Breast epithelium (tissue), 4 donors: ENCODE data around the gene OLR1. TPM values are rescaled to one million over a fixed set of nuclear protein-coding genes. Genes with fewer than 3 reads are reported as not detected.

ENCODE experiments used
- DNase-seq, 2 donors: peaks; one replicate each; pipeline ENCODE4 v3.0.0-alpha.2; 2019; ENCODE audit warnings: low spot score in 2 of 2
- H3K27ac ChIP-seq, 2 donors: fragments of 200-600 bp; sonication (generic) in 1 of 2; one replicate each; pipeline ENCODE4 v1.5.1; 2016 to 2019; ENCODE audit warnings: mild to moderate bottlenecking in 1 of 2
- H3K27me3 ChIP-seq, 2 donors: fragments of 200-600 bp; sonication (generic) in 1 of 2; one replicate each; pipeline versions ENCODE4 v1.5.1 to v1.6.0; 2017 to 2019; ENCODE audit warnings: control low read depth in 1 of 2, mild to moderate bottlenecking in 1 of 2
- H3K36me3 ChIP-seq: fragments of 200-600 bp; one replicate; pipeline ENCODE4 v1.5.1; 2019
- H3K4me1 ChIP-seq, 2 donors: fragments of 200-600 bp; sonication (generic); one replicate each; pipeline ENCODE4 v1.5.1; 2016 to 2019; ENCODE audit warnings: control low read depth in 1 of 2
- H3K4me3 ChIP-seq, 3 donors: fragments of 200-600 bp; sonication (generic); 1 replicate in 2 of 3; 2 replicates in 1 of 3; pipeline ENCODE4 v1.5.1; 2016 to 2019; ENCODE audit warnings: mild to moderate bottlenecking in 3 of 3, moderate library complexity in 2 of 3
- H3K9me3 ChIP-seq, 2 donors: fragments of 200-600 bp; sonication (generic) in 1 of 2; one replicate each; pipeline ENCODE4 v1.5.1; 2016 to 2019; ENCODE audit warnings: control low read depth in 1 of 2
- POLR2A ChIP-seq: fragments of 450-650 bp; IDR thresholded peaks from one replicate; pipeline ENCODE4 v1.6.1; 2016; ENCODE audit warnings: antibody characterized with exemption, mild to moderate bottlenecking, moderate library complexity
- POLR2AphosphoS5 ChIP-seq, 3 donors: sonication (generic); formaldehyde crosslinking; IDR thresholded peaks; one replicate each; pipeline ENCODE4 v1.6.1; 2017; ENCODE audit warnings: antibody characterized with exemption in 3 of 3
- intact Hi-C: fragments of 100-400 bp; cut with DNase I; formaldehyde crosslinking; loops from one replicate; pipeline ENCODE4 v1.15.1; 2023; ENCODE audit warnings: low total_unique reads
- total RNA-seq, 3 donors: library from RNA; depleted of rRNA; stranded (reverse); fragments of >200 nt; gene quantifications; one replicate each; pipeline ENCODE4 v1.1.0, GENCODE V29; 2016
- TF ChIP-seq, protein P1 (sequence below), 3 donors: fragments of 450-650 bp; IDR thresholded peaks; one replicate each; pipeline ENCODE4 v1.5.1; 2016 to 2017; ENCODE audit warnings: antibody characterized with exemption in 3 of 3, mild to moderate bottlenecking in 3 of 3, moderate library complexity in 3 of 3

OLR1 gene
- total RNA-seq, 3 donors from 2014 or later = 3.3 to 17.1 TPM; not detected in 1

GRCh38 chr12:10131111-10131690 lies 40.7 kb downstream of the OLR1 start:
- no peak for DNase-seq
- no peak for TF ChIP-seq POLR2AphosphoS5 (IDR thresholded peaks at IDR 0.05)
- TF ChIP-seq POLR2A = no peak
- TF ChIP-seq, protein P1, sequence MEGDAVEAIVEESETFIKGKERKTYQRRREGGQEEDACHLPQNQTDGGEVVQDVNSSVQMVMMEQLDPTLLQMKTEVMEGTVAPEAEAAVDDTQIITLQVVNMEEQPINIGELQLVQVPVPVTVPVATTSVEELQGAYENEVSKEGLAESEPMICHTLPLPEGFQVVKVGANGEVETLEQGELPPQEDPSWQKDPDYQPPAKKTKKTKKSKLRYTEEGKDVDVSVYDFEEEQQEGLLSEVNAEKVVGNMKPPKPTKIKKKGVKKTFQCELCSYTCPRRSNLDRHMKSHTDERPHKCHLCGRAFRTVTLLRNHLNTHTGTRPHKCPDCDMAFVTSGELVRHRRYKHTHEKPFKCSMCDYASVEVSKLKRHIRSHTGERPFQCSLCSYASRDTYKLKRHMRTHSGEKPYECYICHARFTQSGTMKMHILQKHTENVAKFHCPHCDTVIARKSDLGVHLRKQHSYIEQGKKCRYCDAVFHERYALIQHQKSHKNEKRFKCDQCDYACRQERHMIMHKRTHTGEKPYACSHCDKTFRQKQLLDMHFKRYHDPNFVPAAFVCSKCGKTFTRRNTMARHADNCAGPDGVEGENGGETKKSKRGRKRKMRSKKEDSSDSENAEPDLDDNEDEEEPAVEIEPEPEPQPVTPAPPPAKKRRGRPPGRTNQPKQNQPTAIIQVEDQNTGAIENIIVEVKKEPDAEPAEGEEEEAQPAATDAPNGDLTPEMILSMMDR (IDR thresholded peaks at IDR 0.05) = no peak

GRCh38 chr12:10130042-10130441 lies 41.9 kb downstream of the OLR1 start, which contains the start of gene CLEC7A:
TSS of gene CLEC7A (minus strand) at chr12:10130199. CDS start at chr12:10130082, 117 bp downstream.
- intact Hi-C loops = loop anchor here (10.0 kb wide), 1 partner anchor 95 kb away; the partner anchor contains the start of gene CLEC9A
- no peaks in the 10 kb centered on the region for H3K4me1 ChIP-seq
- H3K27me3 ChIP-seq = no peaks in the 10 kb centered on the region
- no peak for DNase-seq
- peak within 1 kb of the TSS in 1 of 2 donors; percentile 28 for H3K27ac ChIP-seq
- TF ChIP-seq POLR2A (no peak), POLR2AphosphoS5 (IDR thresholded peaks at IDR 0.05) (no peak)
- TF ChIP-seq, protein P1 (IDR thresholded peaks at IDR 0.05) = no peak
- H3K9me3 ChIP-seq = no peaks in the 10 kb centered on the region
- H3K4me3 ChIP-seq = peak within 1 kb of the TSS; percentile 0 to 22 (median 4)
- H3K36me3 ChIP-seq = no peaks in the 10 kb centered on the region

More at GRCh38 chr12:10131111-10131690, 40.7 kb downstream of the OLR1 start:
- no peaks in the 10 kb centered on the region for H3K36me3 ChIP-seq
- no peak overlapping the region for H3K4me3 ChIP-seq
- H3K27ac ChIP-seq = no peak overlapping the region
- intact Hi-C loops = loop anchor here (10.0 kb wide), 1 partner anchor 96 kb away; the partner anchor contains the start of gene CLEC9A
- no peaks in the 10 kb centered on the region for H3K9me3 ChIP-seq
- H3K4me1 ChIP-seq = no peaks in the 10 kb centered on the region
- H3K27me3 ChIP-seq = no peaks in the 10 kb centered on the region

- TF ChIP-seq POLR2AphosphoS5 (IDR thresholded peaks at IDR 0.05) (no peak), POLR2A (no peak)
- TF ChIP-seq, protein P1 (IDR thresholded peaks at IDR 0.05) = no peak
- intact Hi-C loops = no loop called here
- Histone ChIP-seq H3K9me3 (no peaks in the 10 kb centered on the region), H3K4me1 (no peaks in the 10 kb centered on the region), H3K36me3 (no peaks in the 10 kb centered on the region), H3K27ac (no peak overlapping the region), H3K4me3 (peak overlapping the region in 1 of 3 donors; percentile 10), H3K27me3 (no peaks in the 10 kb centered on the region)
- no peak for DNase-seq
Measured at GRCh38 chr12:10128687-10129086, 43.2 kb downstream of the OLR1 start.

GRCh38 chr12:10126413-10126812 lies 45.5 kb downstream of the OLR1 start:
- Histone ChIP-seq H3K4me1 (no peaks in the 10 kb centered on the region), H3K27ac (no peak overlapping the region), H3K9me3 (no peaks in the 10 kb centered on the region), H3K27me3 (no peaks in the 10 kb centered on the region), H3K4me3 (no peak overlapping the region), H3K36me3 (no peaks in the 10 kb centered on the region)
- TF ChIP-seq POLR2AphosphoS5 (IDR thresholded peaks at IDR 0.05) = no peak
- no peak for TF ChIP-seq POLR2A
- TF ChIP-seq, protein P1 (IDR thresholded peaks at IDR 0.05) = no peak
- no peak for DNase-seq
- intact Hi-C loops = no loop called here

DNA sequence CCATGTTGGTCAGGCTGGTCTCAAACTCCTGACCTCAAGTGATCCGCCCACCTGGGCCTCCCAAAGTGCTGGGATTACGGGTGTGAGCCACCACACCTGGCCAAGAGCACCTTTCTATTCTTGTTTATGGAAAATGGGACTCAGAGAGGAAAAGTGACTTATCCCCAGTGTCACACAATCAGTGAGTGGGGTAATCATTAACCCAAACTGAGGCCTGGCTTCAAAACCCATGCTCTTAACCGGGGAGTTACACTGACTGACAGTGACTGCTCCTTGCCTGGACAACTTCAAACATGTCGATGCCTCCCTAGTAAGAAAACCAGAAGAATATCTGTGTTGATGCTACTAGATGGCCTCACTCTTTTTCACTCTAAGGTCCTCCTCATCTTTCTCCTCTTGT lies 49.2 kb downstream of the OLR1 start:
- H3K36me3 ChIP-seq = no peaks in the 10 kb centered on the region
- intact Hi-C loops = no loop called here
- H3K9me3 ChIP-seq = no peaks in the 10 kb centered on the region
- H3K4me3 ChIP-seq = no peak overlapping the region
- no peak overlapping the region for H3K27ac ChIP-seq
- DNase-seq = no peak
- TF ChIP-seq, protein P1 (IDR thresholded peaks at IDR 0.05) = no peak
- TF ChIP-seq POLR2AphosphoS5 (IDR thresholded peaks at IDR 0.05) (no peak), POLR2A (no peak)
- H3K27me3 ChIP-seq = no peaks in the 10 kb centered on the region
- no peaks in the 10 kb centered on the region for H3K4me1 ChIP-seq
